ENCODE measurements around the gene OIT3.

OIT3 gene

GRCh38 chr10:72893136-72893798 is at the start of gene OIT3:
TSS of gene OIT3 (plus strand) at chr10:72893739. CDS start at chr10:72893799, 60 bp downstream.
- no peak for ATAC-seq
- no peak within 1 kb of the TSS for H3K27ac Mint-ChIP-seq

GRCh38 chr10:72846238-72846637 is 47.3 kb upstream of the OIT3 start:
- DNase-seq = peak in 1 of 2 donors; percentile 9
- ATAC-seq = peak; percentile 70
- Mint-ChIP-seq H3K27ac (no peak overlapping the region), H3K4me3 (no peak overlapping the region), H3K9me3 (no peaks in the 10 kb centered on the region), H3K4me1 (no peaks in the 10 kb centered on the region), H3K27me3 (no peaks in the 10 kb centered on the region)

More at GRCh38 chr10:72893136-72893798, at the start of gene OIT3:
- Mint-ChIP-seq H3K9me3 (no peaks in the 10 kb centered on the region), H3K27me3 (peaks cover 16% of the 10 kb centered on the region), H3K4me1 (no peaks in the 10 kb centered on the region), H3K4me3 (no peak within 1 kb of the TSS)
- no peak for DNase-seq

GRCh38 chr10:72847681-72848080 is 45.9 kb upstream of the OIT3 start:
- Mint-ChIP-seq H3K27me3 (no peaks in the 10 kb centered on the region), H3K4me1 (no peaks in the 10 kb centered on the region), H3K4me3 (no peak overlapping the region), H3K9me3 (no peaks in the 10 kb centered on the region), H3K27ac (no peak overlapping the region)
- DNase-seq = no peak
- no peak for ATAC-seq

GRCh38 chr10:72850861-72851260 is 42.7 kb upstream of the OIT3 start:
- H3K4me3 Mint-ChIP-seq = no peak overlapping the region
- no peak overlapping the region for H3K27ac Mint-ChIP-seq
- no peak for ATAC-seq

GRCh38 chr10:72851509-72851908 is 42.0 kb upstream of the OIT3 start:
- ATAC-seq (no peak), DNase-seq (no peak)
- H3K27me3 Mint-ChIP-seq = no peaks in the 10 kb centered on the region
- H3K4me1 Mint-ChIP-seq = no peaks in the 10 kb centered on the region
- no peak overlapping the region for H3K27ac Mint-ChIP-seq
- H3K9me3 Mint-ChIP-seq = no peaks in the 10 kb centered on the region
- no peak overlapping the region for H3K4me3 Mint-ChIP-seq

More at GRCh38 chr10:72850861-72851260, 42.7 kb upstream of the OIT3 start:
- H3K9me3 Mint-ChIP-seq = no peaks in the 10 kb centered on the region
- no peak for DNase-seq
- no peaks in the 10 kb centered on the region for H3K4me1 Mint-ChIP-seq
- no peaks in the 10 kb centered on the region for H3K27me3 Mint-ChIP-seq

GRCh38 chr10:72852508-72852907 is 41.0 kb upstream of the OIT3 start:
- H3K27ac Mint-ChIP-seq = no peak overlapping the region
- ATAC-seq = no peak
- no peak overlapping the region for H3K4me3 Mint-ChIP-seq
- no peak for DNase-seq
- H3K9me3 Mint-ChIP-seq = no peaks in the 10 kb centered on the region
- no peaks in the 10 kb centered on the region for H3K4me1 Mint-ChIP-seq
- H3K27me3 Mint-ChIP-seq = no peaks in the 10 kb centered on the region

- no peak overlapping the region for H3K4me3 Mint-ChIP-seq
- no peaks in the 10 kb centered on the region for H3K4me1 Mint-ChIP-seq
- no peaks in the 10 kb centered on the region for H3K9me3 Mint-ChIP-seq
- H3K27ac Mint-ChIP-seq = no peak overlapping the region
- no peak for DNase-seq
- no peaks in the 10 kb centered on the region for H3K27me3 Mint-ChIP-seq
- no peak for ATAC-seq
Observed at GRCh38 chr10:72855129-72855528, 38.4 kb upstream of the OIT3 start.

GRCh38 chr10:72855790-72856189 is 37.7 kb upstream of the OIT3 start:
- no peaks in the 10 kb centered on the region for H3K4me1 Mint-ChIP-seq

GRCh38 chr10:72858067-72858466 is 35.5 kb upstream of the OIT3 start:
- H3K27ac Mint-ChIP-seq = peak overlapping the region in 1 of 2 donors; percentile 63
- H3K4me3 Mint-ChIP-seq = no peak overlapping the region
- no peaks in the 10 kb centered on the region for H3K9me3 Mint-ChIP-seq
- no peaks in the 10 kb centered on the region for H3K4me1 Mint-ChIP-seq
- DNase-seq (no peak), ATAC-seq (no peak)
- no peaks in the 10 kb centered on the region for H3K27me3 Mint-ChIP-seq

More at GRCh38 chr10:72855790-72856189, 37.7 kb upstream of the OIT3 start:
- no peaks in the 10 kb centered on the region for H3K9me3 Mint-ChIP-seq
- H3K27me3 Mint-ChIP-seq = no peaks in the 10 kb centered on the region
- ATAC-seq (no peak), DNase-seq (no peak)
- H3K27ac Mint-ChIP-seq = no peak overlapping the region
- H3K4me3 Mint-ChIP-seq = no peak overlapping the region

GRCh38 chr10:72862957-72863356 is 30.6 kb upstream of the OIT3 start:
- no peak overlapping the region for H3K4me3 Mint-ChIP-seq
- no peaks in the 10 kb centered on the region for H3K4me1 Mint-ChIP-seq
- H3K9me3 Mint-ChIP-seq = no peaks in the 10 kb centered on the region
- DNase-seq (no peak), ATAC-seq (no peak)
- H3K27ac Mint-ChIP-seq = peak overlapping the region in 1 of 2 donors; percentile 47
- no peaks in the 10 kb centered on the region for H3K27me3 Mint-ChIP-seq

GRCh38 chr10:72875250-72876055 is 18.1 kb upstream of the OIT3 start:
- no peaks in the 10 kb centered on the region for H3K4me1 Mint-ChIP-seq
- H3K27me3 Mint-ChIP-seq = no peaks in the 10 kb centered on the region
- no peak for DNase-seq
- H3K9me3 Mint-ChIP-seq = peaks cover 0 to under 1% of the 10 kb centered on the region in 2 donors
- no peak overlapping the region for H3K27ac Mint-ChIP-seq
- no peak overlapping the region for H3K4me3 Mint-ChIP-seq
- ATAC-seq = no peak

GRCh38 chr10:72879245-72879644 is 14.3 kb upstream of the OIT3 start:
- Mint-ChIP-seq H3K9me3 (peaks cover 4 to 20% of the 10 kb centered on the region in 2 donors), H3K27ac (no peak overlapping the region), H3K27me3 (no peaks in the 10 kb centered on the region), H3K4me3 (no peak overlapping the region), H3K4me1 (no peaks in the 10 kb centered on the region)
- DNase-seq = no peak
- ATAC-seq = no peak

- no peak overlapping the region for H3K4me3 Mint-ChIP-seq
- ATAC-seq = no peak
- peaks cover 4 to 20% of the 10 kb centered on the region in 2 donors for H3K9me3 Mint-ChIP-seq
- no peak for DNase-seq
- H3K27me3 Mint-ChIP-seq = no peaks in the 10 kb centered on the region
- peaks cover under 1% of the 10 kb centered on the region for H3K4me1 Mint-ChIP-seq
- H3K27ac Mint-ChIP-seq = no peak overlapping the region
Observed at GRCh38 chr10:72881291-72881690, 12.2 kb upstream of the OIT3 start.

GRCh38 chr10:72883861-72884260 is 9.7 kb upstream of the OIT3 start:
- no peak overlapping the region for H3K27ac Mint-ChIP-seq
- H3K9me3 Mint-ChIP-seq = peaks cover 4 to 20% of the 10 kb centered on the region in 2 donors
- no peaks in the 10 kb centered on the region for H3K27me3 Mint-ChIP-seq
- H3K4me3 Mint-ChIP-seq = no peak overlapping the region
- DNase-seq = no peak
- ATAC-seq = no peak
- H3K4me1 Mint-ChIP-seq = peaks cover 16% of the 10 kb centered on the region

- no peaks in the 10 kb centered on the region for H3K27me3 Mint-ChIP-seq
- no peak overlapping the region for H3K4me3 Mint-ChIP-seq
- H3K9me3 Mint-ChIP-seq = peaks cover 0 to 20% of the 10 kb centered on the region in 2 donors
- H3K4me1 Mint-ChIP-seq = peaks cover 16% of the 10 kb centered on the region
- ATAC-seq = no peak
- no peak overlapping the region for H3K27ac Mint-ChIP-seq
- DNase-seq = no peak
Observed at GRCh38 chr10:72885953-72886352, 7.6 kb upstream of the OIT3 start.

GRCh38 chr10:72886621-72887020 is 6.9 kb upstream of the OIT3 start:
- Mint-ChIP-seq H3K4me3 (peak overlapping the region in 1 of 2 donors; percentile 61), H3K9me3 (peaks cover 0 to 16% of the 10 kb centered on the region in 2 donors), H3K27me3 (no peaks in the 10 kb centered on the region), H3K27ac (peak overlapping the region; percentile 47 to 52), H3K4me1 (peaks cover 16% of the 10 kb centered on the region)
- no peak for ATAC-seq
- DNase-seq = no peak
